ENCODE results near the gene BEGAIN. TPM values are rescaled to one million over a fixed set of nuclear protein-coding genes. Genes with fewer than 3 reads are reported as not detected.

Gene BEGAIN
- total and polyA plus RNA-seq, 2 donors (not counting 3 experiments of a cell fraction or from before 2014, with no cell fraction given): 0.49 TPM; not detected in 1

DNA sequence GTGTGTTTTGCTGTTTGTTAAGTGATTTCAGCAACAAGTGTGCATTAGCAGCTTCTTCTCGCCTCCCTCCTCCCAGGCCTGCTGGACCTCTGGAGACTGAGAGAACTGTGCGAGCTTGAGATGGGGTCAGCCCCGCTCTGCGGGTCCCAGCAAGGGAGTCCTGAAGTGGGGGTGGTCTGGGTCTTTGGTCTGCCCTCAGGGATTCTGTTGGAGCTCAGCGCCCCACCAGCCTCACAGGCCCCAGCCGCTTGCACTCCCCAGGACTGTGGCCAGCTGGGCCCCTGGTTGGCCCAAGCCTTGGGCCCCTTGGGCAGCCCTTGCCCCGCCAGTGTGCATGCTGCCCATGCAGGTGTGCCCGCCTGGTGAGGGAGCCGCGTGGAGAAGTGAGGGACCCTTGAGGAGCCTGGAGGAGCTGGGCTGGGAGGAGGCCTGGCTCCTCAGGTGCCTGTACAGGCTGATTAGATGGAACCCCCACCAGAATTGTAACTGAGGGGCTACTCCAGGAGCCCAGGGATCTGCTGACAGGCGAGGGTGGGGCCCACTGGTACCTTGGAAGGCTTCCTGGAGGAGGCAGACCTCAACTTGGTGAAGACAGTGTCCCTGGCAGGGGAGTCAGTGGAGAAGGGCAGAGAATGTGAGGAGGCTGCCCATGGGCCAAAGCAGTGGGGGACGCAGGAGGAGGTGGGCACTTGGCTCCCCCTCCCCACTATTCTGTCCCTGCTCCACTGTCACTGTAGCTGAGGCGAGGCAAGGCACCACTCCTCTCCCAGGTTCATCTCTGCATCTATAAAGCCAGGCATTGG, 56.7 kb downstream of the BEGAIN start:
- dilution Hi-C loops (cut with MboI; ENCODE audit: extremely low pct_ligation_motif_present, low sequenced_read_pairs): no loop called here
- CTCF ChIA-PET: no interaction called here

More for the DNA sequence above, 56.7 kb downstream of the BEGAIN start:
- FAIRE-seq (no peak), DNase-seq (ENCODE audit: low read depth, low spot score) (no peak)
- Histone ChIP-seq H3K27ac (ENCODE audit: insufficient read depth, low read depth, low read length) (no peak overlapping the region), H3K4me2 (ENCODE audit: insufficient read depth, low read length) (no peak overlapping the region), H3K36me3 (ENCODE audit: control insufficient read depth in 2 of 2, extremely low read depth in 1 of 2, insufficient read depth in 2 of 2, low read length in 2 of 2) (peaks cover 0 to 2% of the 10 kb centered on the region in 2 experiments), H3K9me1 (replicated peaks; ENCODE audit: control insufficient read depth, extremely low read depth, insufficient read depth, low read length) (no peaks in the 10 kb centered on the region), H3K79me2 (ENCODE audit: control insufficient read depth, insufficient read depth, low read length) (no peaks in the 10 kb centered on the region), H3K4me3 (replicated peaks in 1 of 3; ENCODE audit: insufficient read depth in 1 of 3, low read depth in 1 of 3, low read length in 3 of 3) (no peak overlapping the region), H2AFZ (ENCODE audit: low read depth, low read length) (no peak overlapping the region), H4K20me1 (replicated peaks; ENCODE audit: control insufficient read depth, extremely low read depth, insufficient read depth, low read length) (no peaks in the 10 kb centered on the region), H3K4me1 (ENCODE audit: control insufficient read depth, extremely low read depth, insufficient read depth, low read length) (no peaks in the 10 kb centered on the region), H3K9ac (replicated peaks; ENCODE audit: extremely low read depth, insufficient read depth, low read length) (no peak overlapping the region), H3K27me3 (ENCODE audit: control insufficient read depth in 2 of 2, insufficient read depth in 2 of 2, low read length in 2 of 2) (no peaks in the 10 kb centered on the region), H3K9me3 (replicated peaks; ENCODE audit: control insufficient read depth, insufficient read depth, low read length) (no peaks in the 10 kb centered on the region)
- intact Hi-C loops (cut with micrococcal nuclease): no loop called here
- POLR2A ChIA-PET: no interaction called here
- BruUV-seq (replicated peaks): no TSS peak
- TF ChIP-seq EZH2 (IDR thresholded peaks at IDR 0.05; ENCODE audit: borderline replicate concordance, low read depth, low read length, severe bottlenecking) (no peak), GATA2 (IDR thresholded peaks at IDR 0.05; ENCODE audit: insufficient read depth, insufficient read length, low read depth, low read length) (no peak), FOS (IDR thresholded peaks at IDR 0.05; ENCODE audit: borderline replicate concordance, insufficient read depth, low read length) (no peak), MYC (IDR thresholded peaks at IDR 0.05; ENCODE audit: low read depth, low read length) (no peak), POLR2A (IDR thresholded peaks at IDR 0.05; ENCODE audit: low read depth, low read length) (no peak), JUN (IDR thresholded peaks at IDR 0.05; ENCODE audit: borderline replicate concordance, insufficient read depth, insufficient read length, low read depth) (no peak), POLR2AphosphoS5 (IDR thresholded peaks at IDR 0.05; ENCODE audit: insufficient read depth, low read depth, low read length) (no peak)
- TF ChIP-seq, protein P1, sequence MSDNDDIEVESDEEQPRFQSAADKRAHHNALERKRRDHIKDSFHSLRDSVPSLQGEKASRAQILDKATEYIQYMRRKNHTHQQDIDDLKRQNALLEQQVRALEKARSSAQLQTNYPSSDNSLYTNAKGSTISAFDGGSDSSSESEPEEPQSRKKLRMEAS (IDR thresholded peaks at IDR 0.05; ENCODE audit: insufficient read depth, insufficient read length): no peak
- TF ChIP-seq, protein P2, sequence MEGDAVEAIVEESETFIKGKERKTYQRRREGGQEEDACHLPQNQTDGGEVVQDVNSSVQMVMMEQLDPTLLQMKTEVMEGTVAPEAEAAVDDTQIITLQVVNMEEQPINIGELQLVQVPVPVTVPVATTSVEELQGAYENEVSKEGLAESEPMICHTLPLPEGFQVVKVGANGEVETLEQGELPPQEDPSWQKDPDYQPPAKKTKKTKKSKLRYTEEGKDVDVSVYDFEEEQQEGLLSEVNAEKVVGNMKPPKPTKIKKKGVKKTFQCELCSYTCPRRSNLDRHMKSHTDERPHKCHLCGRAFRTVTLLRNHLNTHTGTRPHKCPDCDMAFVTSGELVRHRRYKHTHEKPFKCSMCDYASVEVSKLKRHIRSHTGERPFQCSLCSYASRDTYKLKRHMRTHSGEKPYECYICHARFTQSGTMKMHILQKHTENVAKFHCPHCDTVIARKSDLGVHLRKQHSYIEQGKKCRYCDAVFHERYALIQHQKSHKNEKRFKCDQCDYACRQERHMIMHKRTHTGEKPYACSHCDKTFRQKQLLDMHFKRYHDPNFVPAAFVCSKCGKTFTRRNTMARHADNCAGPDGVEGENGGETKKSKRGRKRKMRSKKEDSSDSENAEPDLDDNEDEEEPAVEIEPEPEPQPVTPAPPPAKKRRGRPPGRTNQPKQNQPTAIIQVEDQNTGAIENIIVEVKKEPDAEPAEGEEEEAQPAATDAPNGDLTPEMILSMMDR (IDR thresholded peaks at IDR 0.05; ENCODE audit: extremely low read depth in 1 of 2, insufficient read depth in 1 of 2, low read depth in 1 of 2, low read length in 2 of 2): no peak
